ENCODE measurements around the gene AKAP5. TPM values are rescaled to one million over a fixed set of nuclear protein-coding genes. Genes with fewer than 3 reads are reported as not detected.
A peak's percentile ranks its signal among the peaks of the same experiment; 100 is the strongest.

The AKAP5 gene
- total RNA-seq, 1 donor from 2014 or later, result 1.3 TPM

DNA sequence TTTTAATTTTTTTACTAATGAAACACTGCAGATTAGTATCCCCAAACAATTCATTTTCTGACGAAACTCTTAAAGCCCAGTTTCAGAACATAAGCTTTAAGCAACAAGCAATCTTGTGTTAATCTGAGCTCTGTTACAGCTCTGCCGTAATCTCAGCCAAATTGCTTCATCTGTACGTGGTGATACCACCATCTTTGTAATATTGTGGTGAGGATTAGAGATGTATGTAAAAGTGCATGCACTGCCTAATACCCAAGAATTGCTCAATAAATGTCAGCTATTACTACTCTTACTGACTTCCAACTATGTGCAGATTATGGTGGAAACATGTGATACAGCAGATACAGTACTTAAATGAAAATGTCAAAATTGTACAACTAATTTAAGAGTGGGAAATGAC, 1.8 kb downstream of the AKAP5 start:
- DNase-seq (ENCODE audit: low read depth, low spot score), result no peak
- Mint-ChIP-seq H3K9me3 (no peaks in the 10 kb centered on the region), H3K27ac (ENCODE audit: unreplicated experiment) (no peak overlapping the region), H3K27me3 (ENCODE audit: low read depth) (peaks cover 21% of the 10 kb centered on the region), H3K4me1 (peaks cover 10% of the 10 kb centered on the region), H3K4me3 (peak overlapping the region; percentile 6), H3K36me3 (ENCODE audit: low read depth) (peaks cover 2% of the 10 kb centered on the region)
- TF ChIP-seq, protein P1, sequence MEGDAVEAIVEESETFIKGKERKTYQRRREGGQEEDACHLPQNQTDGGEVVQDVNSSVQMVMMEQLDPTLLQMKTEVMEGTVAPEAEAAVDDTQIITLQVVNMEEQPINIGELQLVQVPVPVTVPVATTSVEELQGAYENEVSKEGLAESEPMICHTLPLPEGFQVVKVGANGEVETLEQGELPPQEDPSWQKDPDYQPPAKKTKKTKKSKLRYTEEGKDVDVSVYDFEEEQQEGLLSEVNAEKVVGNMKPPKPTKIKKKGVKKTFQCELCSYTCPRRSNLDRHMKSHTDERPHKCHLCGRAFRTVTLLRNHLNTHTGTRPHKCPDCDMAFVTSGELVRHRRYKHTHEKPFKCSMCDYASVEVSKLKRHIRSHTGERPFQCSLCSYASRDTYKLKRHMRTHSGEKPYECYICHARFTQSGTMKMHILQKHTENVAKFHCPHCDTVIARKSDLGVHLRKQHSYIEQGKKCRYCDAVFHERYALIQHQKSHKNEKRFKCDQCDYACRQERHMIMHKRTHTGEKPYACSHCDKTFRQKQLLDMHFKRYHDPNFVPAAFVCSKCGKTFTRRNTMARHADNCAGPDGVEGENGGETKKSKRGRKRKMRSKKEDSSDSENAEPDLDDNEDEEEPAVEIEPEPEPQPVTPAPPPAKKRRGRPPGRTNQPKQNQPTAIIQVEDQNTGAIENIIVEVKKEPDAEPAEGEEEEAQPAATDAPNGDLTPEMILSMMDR (conservative IDR thresholded peaks at IDR 0.05), result no peak

DNA sequence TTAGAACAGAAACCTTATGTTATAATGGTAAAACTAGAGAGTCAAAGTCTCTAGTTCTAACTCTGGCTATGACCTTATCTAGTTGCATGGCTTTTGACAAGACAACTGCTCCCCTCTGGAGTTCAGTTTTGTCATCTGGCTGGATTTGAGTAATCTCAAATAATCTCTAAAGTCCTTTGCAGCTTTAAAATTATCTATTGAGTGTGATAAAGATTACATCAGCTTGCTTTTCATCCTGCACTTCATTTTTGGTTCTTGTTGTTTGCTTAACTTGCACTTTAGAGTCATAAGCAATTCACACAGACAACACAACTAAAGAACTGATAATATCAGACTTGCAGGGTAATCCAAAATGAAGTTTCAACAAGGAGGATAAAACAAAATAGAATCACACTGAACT, 2.3 kb downstream of the AKAP5 start:
- H3K9me3 Mint-ChIP-seq, result no peaks in the 10 kb centered on the region

DNA sequence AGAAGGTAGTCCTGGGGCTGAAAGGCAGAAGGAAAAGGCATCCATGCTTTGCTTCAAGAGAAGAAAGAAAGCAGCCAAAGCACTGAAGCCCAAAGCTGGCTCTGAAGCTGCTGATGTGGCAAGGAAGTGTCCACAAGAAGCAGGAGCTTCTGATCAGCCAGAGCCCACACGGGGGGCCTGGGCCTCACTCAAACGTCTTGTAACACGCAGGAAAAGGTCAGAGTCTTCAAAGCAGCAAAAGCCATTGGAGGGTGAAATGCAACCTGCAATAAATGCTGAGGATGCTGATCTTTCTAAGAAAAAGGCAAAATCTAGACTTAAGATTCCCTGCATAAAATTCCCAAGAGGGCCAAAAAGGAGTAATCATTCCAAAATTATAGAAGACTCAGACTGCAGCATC, 3.2 kb downstream of the AKAP5 start:
- no peak overlapping the region for H3K27ac Mint-ChIP-seq (ENCODE audit: unreplicated experiment)

More for the DNA sequence above, 2.3 kb downstream of the AKAP5 start:
- H3K4me1 Mint-ChIP-seq, result peaks cover 10% of the 10 kb centered on the region
- H3K36me3 Mint-ChIP-seq (ENCODE audit: low read depth), result peaks cover 2% of the 10 kb centered on the region
- peak overlapping the region; percentile 59 for H3K4me3 Mint-ChIP-seq
- peaks cover 21% of the 10 kb centered on the region for H3K27me3 Mint-ChIP-seq (ENCODE audit: low read depth)
- no peak for DNase-seq (ENCODE audit: low read depth, low spot score)
- TF ChIP-seq, protein P1 (conservative IDR thresholded peaks at IDR 0.05), result no peak
- H3K27ac Mint-ChIP-seq (ENCODE audit: unreplicated experiment), result no peak overlapping the region

DNA sequence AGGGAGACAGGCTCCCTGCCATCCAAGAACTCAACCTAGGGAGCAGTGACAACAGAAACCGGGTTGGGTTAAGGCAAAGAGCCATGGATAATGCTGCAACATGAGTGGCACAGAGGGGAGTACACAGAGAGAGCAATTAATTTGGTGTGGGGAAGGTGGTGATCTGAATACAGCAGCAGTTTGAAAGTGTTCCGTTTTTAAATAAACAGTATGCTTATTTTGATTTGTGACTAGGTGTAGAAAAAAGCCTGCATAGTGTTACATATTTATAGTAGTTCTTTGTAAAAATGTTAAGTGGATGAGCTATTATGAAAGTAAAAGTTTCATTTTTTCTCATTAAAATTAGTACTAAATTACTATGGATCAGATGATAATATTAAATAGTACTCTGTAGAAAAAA, 8.7 kb downstream of the AKAP5 start:
- H3K27ac Mint-ChIP-seq (ENCODE audit: unreplicated experiment), result no peak overlapping the region
- peaks cover 4% of the 10 kb centered on the region for H3K4me1 Mint-ChIP-seq
- DNase-seq (ENCODE audit: low read depth, low spot score), result no peak
- H3K27me3 Mint-ChIP-seq (ENCODE audit: low read depth), result no peaks in the 10 kb centered on the region
- H3K4me3 Mint-ChIP-seq, result no peak overlapping the region
- H3K36me3 Mint-ChIP-seq (ENCODE audit: low read depth), result peaks cover 2% of the 10 kb centered on the region
- TF ChIP-seq, protein P1 (conservative IDR thresholded peaks at IDR 0.05), result no peak
- H3K9me3 Mint-ChIP-seq, result no peaks in the 10 kb centered on the region

More for the DNA sequence above, 3.2 kb downstream of the AKAP5 start:
- TF ChIP-seq, protein P1 (conservative IDR thresholded peaks at IDR 0.05), result no peak
- Mint-ChIP-seq H3K9me3 (no peaks in the 10 kb centered on the region), H3K4me1 (peaks cover 10% of the 10 kb centered on the region), H3K36me3 (ENCODE audit: low read depth) (peaks cover 2% of the 10 kb centered on the region), H3K4me3 (no peak overlapping the region), H3K27me3 (ENCODE audit: low read depth) (peaks cover 21% of the 10 kb centered on the region)
- DNase-seq (ENCODE audit: low read depth, low spot score), result no peak

DNA sequence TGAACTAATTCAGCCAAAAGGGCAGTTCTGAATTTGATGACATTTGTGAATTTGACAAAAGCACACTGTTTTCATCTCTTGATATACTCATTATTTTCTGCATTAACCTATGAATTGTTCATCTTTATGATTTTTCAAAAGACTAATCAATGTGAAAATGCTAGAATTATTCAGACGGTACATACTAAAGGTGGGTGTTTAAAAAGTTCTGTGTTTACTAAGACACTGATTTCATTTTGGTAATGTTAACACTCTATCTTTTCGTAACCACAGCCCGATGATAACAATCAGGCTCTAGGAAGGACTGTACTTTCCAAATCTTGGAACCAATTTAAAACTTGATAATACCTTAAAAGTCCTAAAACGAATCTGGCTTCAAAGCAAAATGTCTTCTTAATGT, 9.4 kb downstream of the AKAP5 start:
- Mint-ChIP-seq H3K27me3 (ENCODE audit: low read depth) (no peaks in the 10 kb centered on the region), H3K4me1 (peaks cover 4% of the 10 kb centered on the region), H3K4me3 (no peak overlapping the region), H3K9me3 (no peaks in the 10 kb centered on the region), H3K27ac (ENCODE audit: unreplicated experiment) (no peak overlapping the region), H3K36me3 (ENCODE audit: low read depth) (peaks cover under 1% of the 10 kb centered on the region)
- no peak for DNase-seq (ENCODE audit: low read depth, low spot score)
- TF ChIP-seq, protein P1 (conservative IDR thresholded peaks at IDR 0.05), result no peak
